Measurements from ENCODE around the gene UPF2. TPM values are rescaled to one million over a fixed set of nuclear protein-coding genes. Genes with fewer than 3 reads are reported as not detected.

The UPF2 gene
- total and polyA plus RNA-seq, 10 of the 15 experiments (the other 5 are each of a cell fraction or from before 2014, with no cell fraction given) = 21.0 to 44.4 (median 25.9) TPM

DNA sequence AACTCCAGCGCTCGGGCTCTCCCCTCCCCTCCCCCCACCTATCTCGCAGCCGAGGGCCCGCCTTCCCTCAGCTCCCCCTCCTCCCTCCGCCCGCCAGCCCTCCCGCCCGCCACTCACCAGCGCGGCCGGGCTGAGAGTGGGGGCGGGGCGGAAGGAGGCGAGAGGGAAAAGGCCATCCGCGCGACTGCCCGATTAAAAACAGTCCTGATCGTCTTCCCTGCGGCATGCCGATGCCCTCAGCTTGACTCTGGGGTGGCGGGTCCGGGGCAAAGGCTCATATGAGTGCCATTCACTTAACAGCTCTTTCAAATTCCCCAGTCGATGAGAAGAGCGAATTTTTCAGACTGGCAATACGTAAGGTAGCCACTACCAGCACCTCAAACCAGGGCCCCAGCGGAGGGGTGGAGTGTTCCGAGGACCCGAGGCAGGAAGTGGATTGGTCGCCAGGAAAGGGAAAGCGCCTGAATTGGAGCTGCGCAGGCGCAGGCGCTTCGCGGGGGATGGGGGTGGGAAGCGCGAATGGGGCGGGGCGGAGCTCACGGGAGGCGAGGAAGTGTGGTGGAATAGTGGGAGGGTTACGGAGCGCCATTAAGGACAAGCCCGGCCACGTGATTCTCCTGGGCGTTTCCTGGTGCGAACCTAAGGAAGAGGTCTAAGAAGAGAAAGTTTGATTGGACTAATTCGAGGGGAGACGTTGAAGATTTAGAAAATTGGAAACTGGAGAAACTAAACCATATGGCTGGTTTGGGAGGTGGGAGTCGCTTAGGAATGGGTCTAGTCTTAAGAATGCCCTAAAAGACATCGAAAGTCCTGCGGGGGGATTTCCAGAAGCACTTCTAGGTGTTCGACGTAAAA is at the start of gene UPF2 (continued):
- TF ChIP-seq ZNF687 (IDR thresholded peaks at IDR 0.05) (no peak), ZNF384 (IDR thresholded peaks at IDR 0.05; ENCODE audit: borderline replicate concordance, low read depth, low read length) (no peak), BCL11A (IDR thresholded peaks at IDR 0.05; ENCODE audit: low read depth, low read length) (no peak), SMAD5 (IDR thresholded peaks at IDR 0.05; ENCODE audit: low read depth) (no peak), IKZF2 (IDR thresholded peaks at IDR 0.05) (peak; percentile 24 to 86), ZNF592 (IDR thresholded peaks at IDR 0.05) (peak; percentile 97), RELB (IDR thresholded peaks at IDR 0.05; ENCODE audit: low read depth) (peak; percentile 96), SUPT20H (IDR thresholded peaks at IDR 0.05; ENCODE audit: borderline replicate concordance, control insufficient read depth, low read depth, low read length) (no peak), SIN3A (IDR thresholded peaks at IDR 0.05; ENCODE audit: low read depth, low read length) (no peak)
- TF ChIP-seq, protein P1, sequence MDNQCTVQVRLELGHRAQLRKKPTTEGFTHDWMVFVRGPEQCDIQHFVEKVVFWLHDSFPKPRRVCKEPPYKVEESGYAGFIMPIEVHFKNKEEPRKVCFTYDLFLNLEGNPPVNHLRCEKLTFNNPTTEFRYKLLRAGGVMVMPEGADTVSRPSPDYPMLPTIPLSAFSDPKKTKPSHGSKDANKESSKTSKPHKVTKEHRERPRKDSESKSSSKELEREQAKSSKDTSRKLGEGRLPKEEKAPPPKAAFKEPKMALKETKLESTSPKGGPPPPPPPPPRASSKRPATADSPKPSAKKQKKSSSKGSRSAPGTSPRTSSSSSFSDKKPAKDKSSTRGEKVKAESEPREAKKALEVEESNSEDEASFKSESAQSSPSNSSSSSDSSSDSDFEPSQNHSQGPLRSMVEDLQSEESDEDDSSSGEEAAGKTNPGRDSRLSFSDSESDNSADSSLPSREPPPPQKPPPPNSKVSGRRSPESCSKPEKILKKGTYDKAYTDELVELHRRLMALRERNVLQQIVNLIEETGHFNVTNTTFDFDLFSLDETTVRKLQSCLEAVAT (IDR thresholded peaks at IDR 0.05) = no peak
- TF ChIP-seq, protein P2, sequence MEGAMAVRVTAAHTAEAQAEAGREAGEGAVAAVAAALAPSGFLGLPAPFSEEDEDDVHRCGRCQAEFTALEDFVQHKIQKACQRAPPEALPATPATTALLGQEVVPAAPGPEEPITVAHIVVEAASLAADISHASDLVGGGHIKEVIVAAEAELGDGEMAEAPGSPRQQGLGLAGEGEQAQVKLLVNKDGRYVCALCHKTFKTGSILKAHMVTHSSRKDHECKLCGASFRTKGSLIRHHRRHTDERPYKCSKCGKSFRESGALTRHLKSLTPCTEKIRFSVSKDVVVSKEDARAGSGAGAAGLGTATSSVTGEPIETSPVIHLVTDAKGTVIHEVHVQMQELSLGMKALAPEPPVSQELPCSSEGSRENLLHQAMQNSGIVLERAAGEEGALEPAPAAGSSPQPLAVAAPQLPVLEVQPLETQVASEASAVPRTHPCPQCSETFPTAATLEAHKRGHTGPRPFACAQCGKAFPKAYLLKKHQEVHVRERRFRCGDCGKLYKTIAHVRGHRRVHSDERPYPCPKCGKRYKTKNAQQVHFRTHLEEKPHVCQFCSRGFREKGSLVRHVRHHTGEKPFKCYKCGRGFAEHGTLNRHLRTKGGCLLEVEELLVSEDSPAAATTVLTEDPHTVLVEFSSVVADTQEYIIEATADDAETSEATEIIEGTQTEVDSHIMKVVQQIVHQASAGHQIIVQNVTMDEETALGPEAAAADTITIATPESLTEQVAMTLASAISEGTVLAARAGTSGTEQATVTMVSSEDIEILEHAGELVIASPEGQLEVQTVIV (IDR thresholded peaks at IDR 0.05; ENCODE audit: borderline replicate concordance, partially characterized antibody) = peak; percentile 80

Measured in GM12878 (cell line).